A673 (cell line): ENCODE data around the gene GSDME. TPM values are rescaled to one million over a fixed set of nuclear protein-coding genes. Genes with fewer than 3 reads are reported as not detected.
"Not testable (repeated sequence)": the region's sequence is repeated elsewhere in the genome, so short reads cannot be mapped to it uniquely, and the experiment has no call there.

Experiments used
- BruUV-seq: library from RNA; stranded (reverse); fragments of 400-500 nt; replicated peaks from 2 replicates; lab custom pipeline; 2021; lab: Mats Ljungman, UMichigan
- CTCF ChIA-PET: fragments of 300-600 bp; sonication (Branson Sonifier 250); formaldehyde crosslinking; loops from one replicate; lab custom pipeline; 2022; ENCODE audit warnings: antibody characterized with exemption; lab: Charles Lee
- POLR2A ChIA-PET: fragments of 300-600 bp; sonication (Branson Sonifier 250); formaldehyde crosslinking; loops from one replicate; lab custom pipeline; 2022; ENCODE audit warnings: antibody characterized with exemption; ENCODE audit not compliant: low non-redundant PET; lab: Charles Lee
- DNase-seq: peaks from one replicate; pipeline ENCODE4 v3.0.0-alpha.2; 2015; ENCODE audit warnings: low spot score
- H3K27ac ChIP-seq: fragments of 200-600 bp; sonication (generic); 2 replicates; pipeline ENCODE4 v1.5.1; 2016; ENCODE audit warnings: mixed run types, low read depth, mild to moderate bottlenecking, mixed read lengths, antibody characterized with exemption, low read length; ENCODE audit not compliant: poor library complexity, severe bottlenecking
- H3K27me3 ChIP-seq: fragments of 200-600 bp; sonication (generic); replicated peaks from 2 replicates; pipeline ENCODE4 v1.6.1; 2017; ENCODE audit warnings: mixed run types, low read depth, mild to moderate bottlenecking, mixed read lengths, antibody characterized with exemption, low read length; ENCODE audit not compliant: insufficient read depth, poor library complexity
- H3K36me3 ChIP-seq: fragments of 200-600 bp; sonication (generic); 2 replicates; pipeline ENCODE4 v1.6.1; 2016; ENCODE audit warnings: mixed run types, mild to moderate bottlenecking, mixed read lengths, antibody characterized with exemption, low read length; ENCODE audit not compliant: insufficient read depth, poor library complexity, severe bottlenecking
- H3K4me1 ChIP-seq: fragments of 200-600 bp; sonication (generic); 2 replicates; pipeline ENCODE4 v1.6.1; 2017; ENCODE audit warnings: mixed run types, mild to moderate bottlenecking, mixed read lengths, antibody characterized with exemption, low read length; ENCODE audit not compliant: insufficient read depth, poor library complexity, severe bottlenecking
- H3K4me3 ChIP-seq: fragments of 200-600 bp; sonication (generic); 2 replicates; pipeline ENCODE4 v1.5.1; 2016; ENCODE audit warnings: low read depth, mixed run types, mild to moderate bottlenecking, mixed read lengths, low read length; ENCODE audit not compliant: poor library complexity, severe bottlenecking
- H3K9me3 ChIP-seq: fragments of 200-600 bp; sonication (generic); 2 replicates; pipeline ENCODE4 v1.6.1; 2016; ENCODE audit warnings: mixed run types, low read depth, mild to moderate bottlenecking, mixed read lengths, antibody characterized with exemption, low read length; ENCODE audit not compliant: poor library complexity, severe bottlenecking
- EZH2 ChIP-seq: fragments of 200-600 bp; sonication (generic); IDR thresholded peaks from 2 replicates; pipeline ENCODE4 v1.6.1; 2017; ENCODE audit warnings: borderline replicate concordance, low read depth, mild to moderate bottlenecking, mixed read lengths, antibody characterized with exemption, low read length; ENCODE audit not compliant: poor library complexity, severe bottlenecking
- intact Hi-C: fragments of 100-400 bp; cut with micrococcal nuclease; formaldehyde crosslinking; loops from one replicate; pipeline ENCODE4 v1.10.0; 2022; ENCODE audit not compliant: unreplicated experiment
- total RNA-seq: library from RNA; stranded (reverse); gene quantifications from 2 replicates; pipeline ENCODE4 v1.2.3, GENCODE V29; 2021
- TF ChIP-seq, protein P1 (sequence below): fragments of 300-800, 200-600 bp; sonication (generic); conservative IDR thresholded peaks from 2 replicates; pipeline ENCODE4 v1.5.1; 2017; ENCODE audit warnings: low read depth, mild to moderate bottlenecking, antibody characterized with exemption, low read length, moderate library complexity, mixed read lengths

GSDME gene
- total RNA-seq, 1 experiment from 2014 or later: 0.77 TPM

DNA sequence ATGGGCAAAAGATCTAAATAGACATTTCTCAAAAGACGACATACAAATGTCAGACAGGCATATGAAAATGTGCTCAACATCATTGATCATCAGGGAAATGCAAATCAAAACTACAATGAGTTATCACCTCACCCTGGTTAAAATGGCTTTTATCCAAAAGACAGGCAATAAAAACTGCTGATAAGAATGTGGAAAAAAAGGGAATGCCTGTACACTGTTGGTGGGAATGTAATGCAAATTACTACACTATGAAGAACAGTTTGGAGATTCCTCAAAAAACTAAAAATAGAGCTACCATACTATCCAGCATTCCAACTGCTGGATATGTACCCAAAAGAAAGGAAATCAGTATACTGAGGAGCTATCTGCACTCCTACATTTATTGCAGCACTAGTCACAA, 18.0 kb downstream of the GSDME start:
- Histone ChIP-seq H3K27ac (no peak overlapping the region), H3K36me3 (no peaks in the 10 kb centered on the region), H3K27me3 (no peaks in the 10 kb centered on the region), H3K4me3 (no peak overlapping the region), H3K9me3 (peaks cover 15% of the 10 kb centered on the region), H3K4me1 (no peaks in the 10 kb centered on the region)
- intact Hi-C loops: no loop called here
- POLR2A ChIA-PET: no interaction called here
- no TSS peak for BruUV-seq
- no peak for DNase-seq
- CTCF ChIA-PET: no interaction called here
- TF ChIP-seq, protein P1, sequence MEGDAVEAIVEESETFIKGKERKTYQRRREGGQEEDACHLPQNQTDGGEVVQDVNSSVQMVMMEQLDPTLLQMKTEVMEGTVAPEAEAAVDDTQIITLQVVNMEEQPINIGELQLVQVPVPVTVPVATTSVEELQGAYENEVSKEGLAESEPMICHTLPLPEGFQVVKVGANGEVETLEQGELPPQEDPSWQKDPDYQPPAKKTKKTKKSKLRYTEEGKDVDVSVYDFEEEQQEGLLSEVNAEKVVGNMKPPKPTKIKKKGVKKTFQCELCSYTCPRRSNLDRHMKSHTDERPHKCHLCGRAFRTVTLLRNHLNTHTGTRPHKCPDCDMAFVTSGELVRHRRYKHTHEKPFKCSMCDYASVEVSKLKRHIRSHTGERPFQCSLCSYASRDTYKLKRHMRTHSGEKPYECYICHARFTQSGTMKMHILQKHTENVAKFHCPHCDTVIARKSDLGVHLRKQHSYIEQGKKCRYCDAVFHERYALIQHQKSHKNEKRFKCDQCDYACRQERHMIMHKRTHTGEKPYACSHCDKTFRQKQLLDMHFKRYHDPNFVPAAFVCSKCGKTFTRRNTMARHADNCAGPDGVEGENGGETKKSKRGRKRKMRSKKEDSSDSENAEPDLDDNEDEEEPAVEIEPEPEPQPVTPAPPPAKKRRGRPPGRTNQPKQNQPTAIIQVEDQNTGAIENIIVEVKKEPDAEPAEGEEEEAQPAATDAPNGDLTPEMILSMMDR: no peak
- TF ChIP-seq EZH2: no peak

DNA sequence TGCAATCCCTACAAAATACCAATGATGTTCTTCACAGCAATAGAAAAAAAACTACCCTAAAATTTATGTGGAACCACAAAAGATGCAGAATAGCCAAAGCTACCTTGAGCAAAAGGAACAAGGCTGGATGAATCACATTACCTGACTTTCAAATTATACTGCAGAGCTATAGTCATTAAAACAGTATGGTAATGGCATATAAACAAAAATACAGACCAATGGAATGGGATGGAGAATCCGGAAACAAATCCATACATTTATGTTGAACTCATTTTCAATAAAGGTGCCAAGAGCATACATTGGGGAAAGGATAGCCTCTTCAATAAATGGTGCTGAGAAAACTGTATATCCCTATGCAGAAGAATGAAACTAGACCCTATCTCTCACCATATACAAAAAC, 18.7 kb downstream of the GSDME start:
- ChIA-PET POLR2A (interaction anchor here (0.6 kb wide), 1 partner anchor 1447 kb away, joined by 4 read pairs; no protein-coding TSS in a partner anchor), CTCF (no interaction called here)
- no peaks in the 10 kb centered on the region for H3K4me1 ChIP-seq
- H3K27me3 ChIP-seq: no peaks in the 10 kb centered on the region
- intact Hi-C loops: no loop called here
- H3K9me3 ChIP-seq: peaks cover 15% of the 10 kb centered on the region
- no TSS peak for BruUV-seq
- TF ChIP-seq, protein P1: no peak
- no peak for TF ChIP-seq EZH2
- no peak overlapping the region for H3K27ac ChIP-seq
- H3K36me3 ChIP-seq: no peaks in the 10 kb centered on the region
- no peak overlapping the region for H3K4me3 ChIP-seq
- DNase-seq: no peak

DNA sequence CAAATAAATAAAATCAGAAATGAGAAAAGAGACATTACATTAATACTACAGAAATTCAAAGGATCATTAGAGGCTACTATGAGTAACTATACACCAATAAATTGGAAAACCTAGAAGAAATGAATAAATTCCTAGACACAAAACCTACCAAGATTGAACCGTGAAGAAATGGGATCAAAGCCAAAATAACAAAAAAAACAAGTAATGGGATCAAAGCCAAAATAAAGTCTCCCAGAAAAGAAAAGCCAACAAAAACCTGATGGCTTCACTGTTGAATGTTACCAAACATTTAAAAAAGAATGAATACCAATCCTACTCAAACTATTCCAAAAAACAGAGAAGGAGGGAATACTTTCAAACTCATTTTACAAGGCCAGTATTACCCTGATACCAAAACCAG, 20.0 kb downstream of the GSDME start:
- Histone ChIP-seq H3K9me3 (peaks cover 15% of the 10 kb centered on the region), H3K27me3 (no peaks in the 10 kb centered on the region), H3K4me3 (no peak overlapping the region), H3K27ac (no peak overlapping the region), H3K4me1 (no peaks in the 10 kb centered on the region), H3K36me3 (no peaks in the 10 kb centered on the region)
- DNase-seq: no peak
- TF ChIP-seq EZH2: no peak
- TF ChIP-seq, protein P1: no peak
- intact Hi-C loops: no loop called here
- CTCF ChIA-PET: no interaction called here
- BruUV-seq: no TSS peak
- POLR2A ChIA-PET: no interaction called here

DNA sequence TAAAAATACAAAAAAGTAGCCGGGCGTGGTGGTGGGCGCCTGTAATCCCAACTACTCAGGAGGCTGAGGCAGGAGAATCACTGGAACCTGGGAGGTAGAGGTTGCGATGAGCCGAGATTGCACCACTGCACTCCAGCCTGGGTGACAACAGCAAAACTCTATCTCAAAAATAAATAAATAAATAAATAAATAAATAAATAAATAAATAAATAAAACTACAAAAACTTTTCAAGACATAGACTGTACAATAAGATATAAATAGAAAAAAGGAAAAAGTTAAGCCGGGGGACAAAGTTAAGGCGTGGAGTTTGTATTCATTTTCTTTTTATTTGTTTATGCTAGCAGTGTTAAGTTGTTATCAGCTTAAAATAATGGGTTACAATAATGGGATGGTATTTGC, 21.7 kb downstream of the GSDME start:
- H3K36me3 ChIP-seq, intact Hi-C loops, H3K4me1 ChIP-seq, H3K27ac ChIP-seq, POLR2A ChIA-PET, BruUV-seq, H3K4me3 ChIP-seq, DNase-seq, CTCF ChIA-PET, H3K27me3 ChIP-seq: not testable (repeated sequence)
- peaks cover 15% of the 10 kb centered on the region for H3K9me3 ChIP-seq
